Glutamatergic neuron (in vitro differentiated cells): ENCODE data around the gene KLHL1. TPM values are rescaled to one million over a fixed set of nuclear protein-coding genes. Genes with fewer than 3 reads are reported as not detected.
A peak's percentile ranks its signal among the peaks of the same experiment; 100 is the strongest.

ENCODE experiments used
- DNase-seq: peaks from one replicate; pipeline ENCODE4 v3.0.0; 2022
- H3K27ac Mint-ChIP-seq: one replicate; pipeline ENCODE4 v1.8.0; 2020; ENCODE audit warnings: mild to moderate bottlenecking, mixed read lengths, inconsistent platforms; ENCODE audit not compliant: unreplicated experiment
- H3K27me3 Mint-ChIP-seq: one replicate; pipeline ENCODE4 v1.8.0; 2020; ENCODE audit warnings: mild to moderate bottlenecking, moderate library complexity, mixed read lengths, inconsistent platforms; ENCODE audit not compliant: unreplicated experiment
- H3K36me3 Mint-ChIP-seq: one replicate; pipeline ENCODE4 v1.8.0; 2020; ENCODE audit warnings: mild to moderate bottlenecking, mixed read lengths, inconsistent platforms; ENCODE audit not compliant: unreplicated experiment
- H3K4me1 Mint-ChIP-seq: one replicate; pipeline ENCODE4 v1.8.0; 2020; ENCODE audit warnings: mild to moderate bottlenecking, low read depth, mixed read lengths, inconsistent platforms; ENCODE audit not compliant: unreplicated experiment
- H3K4me3 Mint-ChIP-seq: one replicate; pipeline ENCODE4 v1.8.0; 2020; ENCODE audit warnings: mild to moderate bottlenecking, mixed read lengths, inconsistent platforms; ENCODE audit not compliant: unreplicated experiment
- H3K9me3 Mint-ChIP-seq: one replicate; pipeline ENCODE4 v1.8.0; 2020; ENCODE audit warnings: mild to moderate bottlenecking, moderate library complexity, mixed read lengths, inconsistent platforms; ENCODE audit not compliant: unreplicated experiment
- CTCF ChIP-seq: fragments of 200-600 bp; sonication (generic); IDR thresholded peaks from one replicate; pipeline ENCODE4 v1.5.0; 2021; ENCODE audit not compliant: partially characterized antibody, unreplicated experiment
- total RNA-seq: library from RNA; stranded (reverse); fragmentation: NEBNext Ultra II Directional; extraction: Animal tissue kit (Norgen Biotek cat#: 25700); gene quantifications from one replicate; pipeline ENCODE4 v1.2.1, GENCODE V29; 2021; ENCODE audit not compliant: unreplicated experiment

Gene KLHL1
- total RNA-seq, 1 donor from 2014 or later, result not detected

GRCh38 chr13:69879936-69880335 is 228.3 kb downstream of the KLHL1 start:
- no peaks in the 10 kb centered on the region for H3K36me3 Mint-ChIP-seq
- no peak overlapping the region for H3K4me3 Mint-ChIP-seq
- no peak for TF ChIP-seq CTCF
- H3K4me1 Mint-ChIP-seq, result no peaks in the 10 kb centered on the region
- H3K27me3 Mint-ChIP-seq, result no peaks in the 10 kb centered on the region
- no peak for DNase-seq
- H3K9me3 Mint-ChIP-seq, result peaks cover 4% of the 10 kb centered on the region
- H3K27ac Mint-ChIP-seq, result no peak overlapping the region

GRCh38 chr13:69872321-69873047 is 235.8 kb downstream of the KLHL1 start:
- no peak for DNase-seq
- Mint-ChIP-seq H3K27ac (no peak overlapping the region), H3K4me3 (no peak overlapping the region), H3K36me3 (peaks cover 4% of the 10 kb centered on the region), H3K9me3 (peaks cover 3% of the 10 kb centered on the region), H3K27me3 (no peaks in the 10 kb centered on the region), H3K4me1 (peaks cover 8% of the 10 kb centered on the region)
- TF ChIP-seq CTCF, result no peak

- H3K4me1 Mint-ChIP-seq, result no peaks in the 10 kb centered on the region
- no peak overlapping the region for H3K4me3 Mint-ChIP-seq
- DNase-seq, result no peak
- peaks cover 3% of the 10 kb centered on the region for H3K9me3 Mint-ChIP-seq
- H3K27ac Mint-ChIP-seq, result no peak overlapping the region
- peaks cover 4% of the 10 kb centered on the region for H3K36me3 Mint-ChIP-seq
- H3K27me3 Mint-ChIP-seq, result no peaks in the 10 kb centered on the region
- no peak for TF ChIP-seq CTCF
Measured at GRCh38 chr13:69866555-69866954, 241.7 kb downstream of the KLHL1 start.

GRCh38 chr13:69857183-69857821 is 250.9 kb downstream of the KLHL1 start:
- no peaks in the 10 kb centered on the region for H3K27me3 Mint-ChIP-seq
- no peaks in the 10 kb centered on the region for H3K9me3 Mint-ChIP-seq
- no peaks in the 10 kb centered on the region for H3K4me1 Mint-ChIP-seq
- H3K4me3 Mint-ChIP-seq, result no peak overlapping the region
- H3K36me3 Mint-ChIP-seq, result no peaks in the 10 kb centered on the region
- DNase-seq, result no peak
- peak; percentile 87 for TF ChIP-seq CTCF
- H3K27ac Mint-ChIP-seq, result no peak overlapping the region

- no peak for TF ChIP-seq CTCF
- no peak for DNase-seq
- Mint-ChIP-seq H3K36me3 (no peaks in the 10 kb centered on the region), H3K9me3 (no peaks in the 10 kb centered on the region), H3K27ac (no peak overlapping the region), H3K27me3 (no peaks in the 10 kb centered on the region), H3K4me3 (no peak overlapping the region), H3K4me1 (no peaks in the 10 kb centered on the region)
Measured at GRCh38 chr13:69856331-69856730, 251.9 kb downstream of the KLHL1 start.
